K562 (cell line): ENCODE results near the gene PHLDB3. TPM values are rescaled to one million over a fixed set of nuclear protein-coding genes. Genes with fewer than 3 reads are reported as not detected.

Experiments
- ATAC-seq: fragments of 200-7000 bp; cut with Tn5 transposase; 3 replicates; pipeline ENCODE4 v1.9.1; 2020; ENCODE audit warnings: moderate library complexity
- BruUV-seq: library from RNA; stranded (reverse); fragments of 400-500 nt; replicated peaks from 2 replicates; lab custom pipeline; 2021; lab: Mats Ljungman, UMichigan
- CTCF ChIA-PET: fragments of 300-600 bp; formaldehyde crosslinking; extraction: SDS; loops from one replicate; lab custom pipeline; 2021; ENCODE audit warnings: low intra/inter-chr PET ratio; lab: Yijun Ruan, JAX
- POLR2A ChIA-PET: fragments of 300-600, 350-650 bp; sonication (Branson Sonifier 250); formaldehyde crosslinking; extraction: SDS; loops from one replicate; lab custom pipeline; 2021; ENCODE audit warnings: antibody characterized with exemption, inconsistent platforms; lab: Yijun Ruan, JAX
- DNase-seq, 4 experiments: peaks; one replicate each; pipeline versions ENCODE4 v3.0.0 to v3.0.0-alpha.2; 2011 to 2018; ENCODE audit warnings: low spot score in 3 of 4, mixed read lengths in 3 of 4; ENCODE audit errors: extremely low read depth in 1 of 4
- FAIRE-seq: peaks from 2 replicates; lab custom pipeline; 2011; peaks lifted over from hg19 to GRCh38; lab: Jason Lieb, UNC
- H2AFZ ChIP-seq: 2 replicates; pipeline ENCODE4 v1.6.0; 2011; ENCODE audit warnings: low read depth, low read length, control low read depth, inconsistent platforms
- H3K27ac ChIP-seq: fragments of 200-600 bp; 3 replicates; pipeline ENCODE4 v1.8.0; 2011; ENCODE audit warnings: low read depth, mild to moderate bottlenecking, control low read depth, inconsistent platforms, low read length, moderate library complexity, mixed read lengths; ENCODE audit errors: extremely low read depth
- H3K27me3 ChIP-seq, 2 experiments: fragments of 300-600 bp in 1 of 2; 2 replicates in 1 of 2; 3 replicates in 1 of 2; pipeline versions ENCODE4 v1.6.0 to v1.8.0; 2011; ENCODE audit warnings: inconsistent platforms in 2 of 2, low read length in 2 of 2, mild to moderate bottlenecking in 1 of 2, mixed read lengths in 1 of 2, moderate library complexity in 1 of 2; ENCODE audit not compliant: control insufficient read depth in 2 of 2, insufficient read depth in 2 of 2
- H3K36me3 ChIP-seq: fragments of 300-600 bp; 3 replicates; pipeline ENCODE4 v1.8.0; 2011; ENCODE audit warnings: mild to moderate bottlenecking, low read length, inconsistent platforms; ENCODE audit not compliant: control insufficient read depth, insufficient read depth
- H3K4me1 ChIP-seq, 2 experiments: fragments of 200-600 bp in 1 of 2; replicated peaks in 1 of 2; 2 replicates in 1 of 2; 3 replicates in 1 of 2; pipeline versions ENCODE4 v1.5.1 to v1.8.0; 2011; ENCODE audit warnings: inconsistent platforms in 2 of 2, low read length in 2 of 2, mild to moderate bottlenecking in 1 of 2, mixed read lengths in 1 of 2, moderate library complexity in 1 of 2; ENCODE audit not compliant: control insufficient read depth in 2 of 2, insufficient read depth in 2 of 2
- H3K4me2 ChIP-seq: 2 replicates; pipeline ENCODE4 v1.6.1; 2011; ENCODE audit warnings: low read length, control low read depth, inconsistent platforms, mixed read lengths; ENCODE audit not compliant: insufficient read depth
- H3K4me3 ChIP-seq: fragments of 200-600 bp; sonication (generic), shearing (Covaris generic); 2 replicates; pipeline ENCODE4 v1.5.1; 2016; ENCODE audit warnings: control low read depth, inconsistent platforms
- H3K79me2 ChIP-seq: fragments of 200-600 bp; 3 replicates; pipeline ENCODE4 v1.8.0; 2011; ENCODE audit warnings: low read length, inconsistent platforms; ENCODE audit not compliant: control insufficient read depth, insufficient read depth
- H3K9ac ChIP-seq, 2 experiments: 2 replicates each; pipeline versions ENCODE4 v1.6.0 to v1.6.1; 2011; ENCODE audit warnings: low read depth in 2 of 2, low read length in 2 of 2, control low read depth in 1 of 2, inconsistent platforms in 1 of 2, mild to moderate bottlenecking in 1 of 2, mixed read lengths in 1 of 2; ENCODE audit not compliant: insufficient read depth in 1 of 2
- H3K9me1 ChIP-seq: one replicate; pipeline ENCODE4 v1.6.0; 2011; ENCODE audit warnings: inconsistent platforms, mild to moderate bottlenecking, low read length, moderate library complexity; ENCODE audit not compliant: control insufficient read depth, insufficient read depth
- H3K9me3 ChIP-seq: replicated peaks from 2 replicates; pipeline ENCODE4 v1.5.1; 2011; ENCODE audit warnings: low read depth, low read length, inconsistent platforms; ENCODE audit not compliant: control insufficient read depth, insufficient read depth
- H4K20me1 ChIP-seq: replicated peaks from 2 replicates; pipeline ENCODE4 v1.6.1; 2011; ENCODE audit warnings: low read length, inconsistent platforms, mixed read lengths; ENCODE audit not compliant: control insufficient read depth, insufficient read depth
- CBFA2T3 ChIP-seq: fragments of 450-650 bp; IDR thresholded peaks from 2 replicates; pipeline ENCODE4 v1.6.1; 2017
- HMBOX1 ChIP-seq: sonication (generic); IDR thresholded peaks from 2 replicates; pipeline ENCODE4 v1.6.1; 2016
- HOXB6 ChIP-seq: fragments of 250-450 bp; sonication (Bioruptor Pico); IDR thresholded peaks from 2 replicates; pipeline ENCODE4 v1.5.1; 2022; ENCODE audit warnings: mild to moderate bottlenecking, borderline replicate concordance
- MBD2 ChIP-seq: sonication (generic); IDR thresholded peaks from 2 replicates; pipeline ENCODE4 v1.6.1; 2016; ENCODE audit warnings: low read depth, borderline replicate concordance
- PRDM10 ChIP-seq: fragments of 450-650 bp; IDR thresholded peaks from 2 replicates; pipeline ENCODE4 v1.6.1; 2018; ENCODE audit not compliant: partially characterized antibody
- ZNF253 ChIP-seq: fragments of 250-450 bp; sonication (Bioruptor Pico); conservative IDR thresholded peaks from 2 replicates; pipeline ENCODE4 v1.6.1; 2021; ENCODE audit warnings: mild to moderate bottlenecking
- ZNF655 ChIP-seq: fragments of 250-450 bp; sonication (Bioruptor Pico); IDR thresholded peaks from 2 replicates; pipeline ENCODE4 v1.5.0; 2021
- WGBS: fragments of 100-300 bp; shearing (Covaris generic); methylation state at CpG from one replicate; pipeline ENCODE4 v1.1.6; 2016; ENCODE audit warnings: low coverage, mixed read lengths; ENCODE audit not compliant: insufficient coverage; ENCODE audit errors: missing lambda C conversion rate; 5-methylcytosine and 5-hydroxymethylcytosine counted together
- in situ Hi-C: fragments of 300-500 bp; cut with MboI; formaldehyde crosslinking; loops from 4 replicates; pipeline ENCODE4 v1.15.0; 2018; ENCODE audit warnings: inconsistent platforms, mixed read lengths
- intact Hi-C: fragments of 100-400 bp; cut with micrococcal nuclease; formaldehyde crosslinking; loops from 2 replicates; pipeline ENCODE4 v1.14.2; 2022
- polyA plus RNA-seq, 8 experiments: library from polyadenylated mRNA; depleted of rRNA in 4 of 8; stranded (reverse) in 5 of 8; unstranded in 3 of 8; fragments of >200 nt; fragmentation: Nextera tagmentation in 2 of 8; fragmentation: Illumina TruSeq in 1 of 8; extraction: Ambion mirVana in 2 of 8; extraction: Trizol in 1 of 8; gene quantifications; 2 replicates each; pipeline versions ENCODE4 v1.2.1 to v1.2.3, GENCODE V29; 2011 to 2014; ENCODE audit warnings: inconsistent platforms in 1 of 8, missing spikeins in 1 of 8
- total RNA-seq, 7 experiments: library from RNA; depleted of rRNA in 6 of 7; stranded (reverse); fragments of >200 nt in 6 of 7; fragmentation: Illumina TruSeq in 2 of 7; extraction: Trizol in 2 of 7; gene quantifications; 2 replicates each; pipeline versions ENCODE4 v1.2.1 to v1.2.3, GENCODE V29; 2011 to 2021; ENCODE audit warnings: low replicate concordance in 1 of 7

Gene PHLDB3
- total and polyA plus RNA-seq, 9 of the 15 experiments (the other 6 are each of a cell fraction or from before 2014, with no cell fraction given) = 0.04 to 23.5 (median 3.9) TPM

- ChIA-PET POLR2A (no interaction called here), CTCF (no interaction called here)
- no peak overlapping the region for H3K4me2 ChIP-seq
- TF ChIP-seq HMBOX1 = no peak
- TF ChIP-seq, all 486 proteins: peak for 0
- Histone ChIP-seq H2AFZ (no peak overlapping the region), H3K79me2 (no peaks in the 10 kb centered on the region), H3K9me3 (no peaks in the 10 kb centered on the region), H3K4me3 (no peak overlapping the region), H3K4me1 (peaks cover 0 to 6% of the 10 kb centered on the region in 2 experiments; a peak in 2 of 5 replicates), H3K9ac (no peak overlapping the region), H4K20me1 (no peaks in the 10 kb centered on the region), H3K27ac (no peak overlapping the region), H3K27me3 (no peaks in the 10 kb centered on the region), H3K9me1 (no peaks in the 10 kb centered on the region), H3K36me3 (peaks cover 3% of the 10 kb centered on the region; the same call in 1 of the 3 replicates)
- no peak for FAIRE-seq
- no peak for ATAC-seq
- in situ Hi-C loops (no loop called here), intact Hi-C loops (no loop called here)
- 80% methylated on average over 7 of the region's 7 CpGs for WGBS
- no TSS peak for BruUV-seq
- no peak for DNase-seq
These were observed 7.6 kb downstream of the PHLDB3 start for GRCh38 chr19:43496960-43497359.

GRCh38 chr19:43495082-43495481 lies 9.5 kb downstream of the PHLDB3 start:
- Histone ChIP-seq H3K27me3 (no peaks in the 10 kb centered on the region), H3K9me1 (no peaks in the 10 kb centered on the region), H4K20me1 (no peaks in the 10 kb centered on the region), H2AFZ (no peak overlapping the region), H3K9me3 (no peaks in the 10 kb centered on the region), H3K9ac (no peak overlapping the region; a peak in 1 of 4 replicates), H3K4me2 (no peak overlapping the region), H3K79me2 (no peaks in the 10 kb centered on the region), H3K4me3 (no peak overlapping the region), H3K27ac (no peak overlapping the region), H3K36me3 (peaks cover 3% of the 10 kb centered on the region; the same call in 1 of the 3 replicates), H3K4me1 (no peaks in the 10 kb centered on the region; a peak in 1 of 5 replicates)
- no peak for DNase-seq
- ChIA-PET POLR2A (interaction anchor here (0.6 to 1.4 kb wide), 3 partner anchors 9 to 15 kb away, joined by 3 to 8 read pairs (median 4); no protein-coding TSS in a partner anchor), CTCF (no interaction called here)
- in situ Hi-C loops = no loop called here
- BruUV-seq = no TSS peak
- WGBS = 64% methylated on average over 7 of the region's 8 CpGs
- intact Hi-C loops = no loop called here
- no peak for ATAC-seq
- no peak for FAIRE-seq
- no peak for TF ChIP-seq ZNF655 (CRISPR knock-in tag)
- no peak for TF ChIP-seq PRDM10
- no peak for TF ChIP-seq HOXB6
- TF ChIP-seq MBD2 = no peak
- no peak for TF ChIP-seq ZNF253 (CRISPR knock-in tag)
- TF ChIP-seq CBFA2T3 = no peak
